ENCODE results near the gene TNRC6C. TPM values are rescaled to one million over a fixed set of nuclear protein-coding genes. Genes with fewer than 3 reads are reported as not detected.

TNRC6C gene
- total RNA-seq, 2 donors from 2014 or later = 8.9 to 9.0 TPM

DNA sequence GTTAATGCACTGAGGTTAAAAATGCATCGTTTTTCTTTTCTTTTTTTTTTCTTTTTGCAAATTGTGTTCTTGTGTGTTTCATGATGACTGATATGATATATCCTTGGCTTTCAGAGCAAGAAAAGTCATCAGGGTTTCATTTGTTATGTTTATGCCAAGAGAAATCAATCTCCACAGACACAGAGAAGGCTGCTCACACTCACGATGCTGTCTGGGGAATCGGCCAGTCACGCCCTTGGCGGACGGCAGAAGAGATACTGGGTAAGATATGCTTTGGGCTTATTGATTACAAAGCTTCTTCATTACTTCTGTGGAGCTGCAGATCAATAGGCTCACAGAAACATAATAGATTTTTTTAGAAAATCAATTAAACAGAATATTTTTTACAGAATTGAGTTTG lies 42.2 kb upstream of the TNRC6C start:
- Histone ChIP-seq H3K9ac (ENCODE audit: low read depth in 2 of 2, low read length in 2 of 2) (no peak overlapping the region), H3K9me3 (no peaks in the 10 kb centered on the region), H3K4me3 (no peak overlapping the region), H3K36me3 (no peaks in the 10 kb centered on the region), H3K27me3 (peaks cover 20% of the 10 kb centered on the region), H3K4me1 (no peaks in the 10 kb centered on the region), H3K27ac (no peak overlapping the region)
- TF ChIP-seq, protein P1, sequence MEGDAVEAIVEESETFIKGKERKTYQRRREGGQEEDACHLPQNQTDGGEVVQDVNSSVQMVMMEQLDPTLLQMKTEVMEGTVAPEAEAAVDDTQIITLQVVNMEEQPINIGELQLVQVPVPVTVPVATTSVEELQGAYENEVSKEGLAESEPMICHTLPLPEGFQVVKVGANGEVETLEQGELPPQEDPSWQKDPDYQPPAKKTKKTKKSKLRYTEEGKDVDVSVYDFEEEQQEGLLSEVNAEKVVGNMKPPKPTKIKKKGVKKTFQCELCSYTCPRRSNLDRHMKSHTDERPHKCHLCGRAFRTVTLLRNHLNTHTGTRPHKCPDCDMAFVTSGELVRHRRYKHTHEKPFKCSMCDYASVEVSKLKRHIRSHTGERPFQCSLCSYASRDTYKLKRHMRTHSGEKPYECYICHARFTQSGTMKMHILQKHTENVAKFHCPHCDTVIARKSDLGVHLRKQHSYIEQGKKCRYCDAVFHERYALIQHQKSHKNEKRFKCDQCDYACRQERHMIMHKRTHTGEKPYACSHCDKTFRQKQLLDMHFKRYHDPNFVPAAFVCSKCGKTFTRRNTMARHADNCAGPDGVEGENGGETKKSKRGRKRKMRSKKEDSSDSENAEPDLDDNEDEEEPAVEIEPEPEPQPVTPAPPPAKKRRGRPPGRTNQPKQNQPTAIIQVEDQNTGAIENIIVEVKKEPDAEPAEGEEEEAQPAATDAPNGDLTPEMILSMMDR (IDR thresholded peaks at IDR 0.05) = no peak
- no peak for DNase-seq
- intact Hi-C loops (cut with DNase I) = loop anchor here (5.0 kb wide), 1 partner anchor 96 kb away; no protein-coding TSS in a partner anchor

DNA sequence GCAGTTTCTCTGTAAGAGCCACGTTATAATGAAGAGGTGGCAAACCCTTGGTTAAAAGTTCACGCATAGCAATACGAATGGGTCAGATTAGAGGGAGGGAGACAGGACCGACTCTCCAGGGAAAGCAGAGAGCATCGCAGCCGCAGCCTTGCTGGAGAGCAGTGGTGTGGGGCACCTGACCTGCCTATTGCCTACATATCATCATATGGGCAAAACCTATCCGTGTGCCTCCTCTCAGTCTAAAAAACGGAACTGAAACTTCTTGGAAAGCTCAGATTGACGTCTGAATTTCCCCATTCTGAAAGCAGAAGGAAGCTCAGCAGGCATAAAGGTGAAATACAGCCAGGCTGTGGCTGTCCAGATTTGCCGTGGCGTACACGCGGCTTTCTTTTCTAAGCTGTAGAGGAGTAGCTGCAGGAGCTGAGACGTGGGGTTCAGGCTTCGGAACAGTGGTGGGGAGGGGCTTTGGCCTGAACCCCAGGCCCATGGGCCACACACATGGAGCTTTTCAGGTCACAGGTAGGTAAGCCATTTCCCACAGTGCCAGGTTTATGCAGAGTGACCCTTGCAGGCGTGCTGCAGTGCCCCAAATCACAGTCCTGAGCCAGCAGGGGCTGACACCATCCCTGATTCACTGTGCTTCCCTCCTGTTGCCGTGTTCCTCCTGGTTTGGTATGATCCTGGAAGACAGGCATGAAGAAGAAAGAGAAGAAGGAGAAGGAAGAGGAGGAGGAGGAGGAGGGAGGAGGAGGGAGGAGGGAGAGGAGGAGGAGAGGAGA lies 41.6 kb upstream of the TNRC6C start:
- Histone ChIP-seq H3K9ac (ENCODE audit: low read depth in 2 of 2, low read length in 2 of 2) (no peak overlapping the region), H3K27me3 (peaks cover 20% of the 10 kb centered on the region), H3K27ac (no peak overlapping the region), H3K36me3 (no peaks in the 10 kb centered on the region), H3K4me1 (no peaks in the 10 kb centered on the region), H3K9me3 (no peaks in the 10 kb centered on the region), H3K4me3 (no peak overlapping the region)
- intact Hi-C loops (cut with DNase I) = loop anchor here (5.0 kb wide), 1 partner anchor 95 kb away; no protein-coding TSS in a partner anchor
- TF ChIP-seq, protein P1 (IDR thresholded peaks at IDR 0.05) = no peak
- DNase-seq = no peak

DNA sequence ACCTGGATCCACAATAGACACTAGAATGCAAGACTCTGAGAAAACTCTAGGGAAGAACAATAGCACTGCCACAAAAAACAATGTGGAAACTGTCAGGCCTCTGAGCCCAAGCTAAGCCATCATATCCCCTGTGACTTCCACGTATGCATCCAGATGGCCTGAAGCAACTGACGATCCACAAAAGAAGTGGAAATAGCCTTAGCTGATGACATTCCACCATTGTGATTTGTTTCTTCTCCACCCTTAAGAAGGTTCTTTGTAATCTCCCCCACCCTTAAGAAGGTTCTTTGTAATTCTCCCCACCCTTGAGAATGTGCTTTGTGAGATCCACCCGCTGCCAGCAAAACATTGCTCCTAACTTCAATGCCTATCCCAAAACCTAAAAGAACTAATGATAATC lies 39.2 kb upstream of the TNRC6C start:
- Histone ChIP-seq H3K36me3 (no peaks in the 10 kb centered on the region), H3K27me3 (peaks cover 20% of the 10 kb centered on the region)
- intact Hi-C loops (cut with DNase I) = loop anchor here (5.0 kb wide), 1 partner anchor 93 kb away; no protein-coding TSS in a partner anchor

GRCh38 chr17:77923135-77923534 lies 35.4 kb upstream of the TNRC6C start:
- Histone ChIP-seq H3K9ac (ENCODE audit: low read depth in 2 of 2, low read length in 2 of 2) (no peak overlapping the region), H3K9me3 (no peaks in the 10 kb centered on the region), H3K4me1 (no peaks in the 10 kb centered on the region), H3K4me3 (no peak overlapping the region), H3K27ac (no peak overlapping the region), H3K27me3 (no peaks in the 10 kb centered on the region), H3K36me3 (no peaks in the 10 kb centered on the region)
- intact Hi-C loops (cut with DNase I) = no loop called here
- TF ChIP-seq, protein P1 (IDR thresholded peaks at IDR 0.05) = no peak
- no peak for DNase-seq

More for the DNA sequence above, 39.2 kb upstream of the TNRC6C start:
- H3K9ac ChIP-seq (ENCODE audit: low read depth in 2 of 2, low read length in 2 of 2) = no peak overlapping the region
- DNase-seq = no peak
- H3K27ac ChIP-seq = no peak overlapping the region
- no peaks in the 10 kb centered on the region for H3K9me3 ChIP-seq
- TF ChIP-seq, protein P1 (IDR thresholded peaks at IDR 0.05) = no peak
- H3K4me1 ChIP-seq = no peaks in the 10 kb centered on the region
- no peak overlapping the region for H3K4me3 ChIP-seq

GRCh38 chr17:77923776-77924513 lies 34.6 kb upstream of the TNRC6C start:
- Histone ChIP-seq H3K9me3 (no peaks in the 10 kb centered on the region), H3K4me1 (no peaks in the 10 kb centered on the region), H3K27me3 (no peaks in the 10 kb centered on the region), H3K4me3 (no peak overlapping the region), H3K27ac (no peak overlapping the region), H3K36me3 (no peaks in the 10 kb centered on the region), H3K9ac (ENCODE audit: low read depth in 2 of 2, low read length in 2 of 2) (no peak overlapping the region)
- intact Hi-C loops (cut with DNase I) = no loop called here
- DNase-seq = peak; percentile 22
- TF ChIP-seq, protein P1 (IDR thresholded peaks at IDR 0.05) = no peak
